Measurements from ENCODE around the gene GAN. TPM values are rescaled to one million over a fixed set of nuclear protein-coding genes. Genes with fewer than 3 reads are reported as not detected.

Gene GAN
- total and polyA plus RNA-seq, 2 of the 4 experiments (the other 2 are of a cell fraction): 1.1 to 5.7 TPM

DNA sequence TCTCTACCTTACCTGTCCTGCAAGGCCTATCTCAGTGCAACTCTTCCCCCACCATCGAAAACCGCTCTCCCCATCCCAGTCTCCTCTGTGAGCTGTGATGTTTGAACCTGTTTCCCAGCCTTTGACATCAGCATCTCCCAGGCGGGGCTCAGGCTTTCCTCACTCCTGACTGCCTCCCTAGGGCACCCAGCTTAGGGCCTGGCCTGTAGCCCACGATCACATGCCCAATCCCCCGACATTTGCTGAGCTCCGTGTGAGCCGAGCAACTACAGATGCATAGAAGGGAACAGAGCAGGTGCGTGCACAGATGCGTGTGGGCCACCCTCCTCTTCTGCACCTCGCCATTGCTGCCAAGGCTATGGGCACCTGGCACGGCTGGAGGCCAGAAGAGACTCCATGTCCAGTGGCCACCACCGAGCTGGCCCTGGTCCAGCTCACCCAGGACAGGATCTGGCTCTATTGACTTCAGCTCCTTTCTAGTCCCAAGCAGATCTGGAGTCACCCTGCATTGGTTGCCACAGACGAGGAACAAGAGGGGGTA is 94.3 kb downstream of the GAN start:
- Histone ChIP-seq H2AK5ac (ENCODE audit: low read depth, low read length) (no peak overlapping the region), H3K14ac (replicated peaks; ENCODE audit: low read depth, low read length) (no peak overlapping the region), H2AK9ac (replicated peaks; ENCODE audit: low read depth, low read length, poor library complexity) (no peak overlapping the region), H4K91ac (ENCODE audit: insufficient read depth, low read depth, low read length) (no peak overlapping the region), H4K8ac (ENCODE audit: low read depth in 2 of 2, low read length in 2 of 2) (no peak overlapping the region), H2BK15ac (ENCODE audit: low read depth, low read length) (no peak overlapping the region), H3K79me1 (ENCODE audit: low read depth in 1 of 2, low read length in 2 of 2) (no peaks in the 10 kb centered on the region), H3K27ac (ENCODE audit: insufficient read depth, low read length) (no peak overlapping the region), H4K20me1 (ENCODE audit: insufficient read depth, low read length) (no peaks in the 10 kb centered on the region), H3K4ac (ENCODE audit: low read depth, low read length) (no peak overlapping the region), H3K4me2 (ENCODE audit: low read depth, low read length) (no peak overlapping the region), H2BK5ac (ENCODE audit: low read depth, low read length, poor library complexity, severe bottlenecking) (no peak overlapping the region), H3K56ac (ENCODE audit: extremely low read depth, insufficient read depth, low read length) (no peak overlapping the region), H3K23ac (ENCODE audit: low read depth, low read length) (no peak overlapping the region), H3K9me1 (ENCODE audit: insufficient read depth, low read length) (peaks cover 3% of the 10 kb centered on the region), H3K27me3 (ENCODE audit: control insufficient read depth, insufficient read depth, low read length) (peaks cover 5% of the 10 kb centered on the region), H2AFZ (replicated peaks; ENCODE audit: low read length, poor library complexity) (peak overlapping the region; percentile 5), H2BK20ac (ENCODE audit: low read depth, low read length) (no peak overlapping the region), H2BK120ac (ENCODE audit: low read depth, low read length) (no peak overlapping the region), H3K36me3 (ENCODE audit: control insufficient read depth, insufficient read depth, low read length) (no peaks in the 10 kb centered on the region), H3K18ac (ENCODE audit: low read depth, low read length) (no peak overlapping the region), H3K9me3 (ENCODE audit: control insufficient read depth, insufficient read depth, low read length) (no peaks in the 10 kb centered on the region), H3K9ac (ENCODE audit: low read depth, low read length) (no peak overlapping the region), H4K5ac (ENCODE audit: low read depth, low read length) (no peak overlapping the region), H3K4me1 (ENCODE audit: control insufficient read depth, insufficient read depth, low read length) (peaks cover 5% of the 10 kb centered on the region), H3K4me3 (ENCODE audit: insufficient read depth, low read depth, low read length) (no peak overlapping the region)
- ChIA-PET POLR2A (ENCODE audit: unreplicated experiment) (no interaction called here), CTCF (interaction anchor here (0.6 kb wide), 1 partner anchor 177 kb away, joined by 5 read pairs; no protein-coding TSS in a partner anchor)
- WGBS, 2 experiments (ENCODE audit: extremely low coverage in 2 of 2, insufficient read length in 1 of 2): 88% methylated on average over 3 of the region's 13 CpGs; no CpG with 5 or more reads in 1 of the 2 experiments
- TF ChIP-seq RCOR1 (IDR thresholded peaks at IDR 0.05; ENCODE audit: insufficient replicate concordance, low read length): no peak
- TF ChIP-seq POLR2A (IDR thresholded peaks at IDR 0.05; ENCODE audit: low read depth, low read length): no peak
- no peak for TF ChIP-seq SMC3 (IDR thresholded peaks at IDR 0.05; ENCODE audit: low read depth, low read length)
- no peak for TF ChIP-seq FOS (IDR thresholded peaks at IDR 0.05; ENCODE audit: low read depth, low read length)
- TF ChIP-seq, protein P1, sequence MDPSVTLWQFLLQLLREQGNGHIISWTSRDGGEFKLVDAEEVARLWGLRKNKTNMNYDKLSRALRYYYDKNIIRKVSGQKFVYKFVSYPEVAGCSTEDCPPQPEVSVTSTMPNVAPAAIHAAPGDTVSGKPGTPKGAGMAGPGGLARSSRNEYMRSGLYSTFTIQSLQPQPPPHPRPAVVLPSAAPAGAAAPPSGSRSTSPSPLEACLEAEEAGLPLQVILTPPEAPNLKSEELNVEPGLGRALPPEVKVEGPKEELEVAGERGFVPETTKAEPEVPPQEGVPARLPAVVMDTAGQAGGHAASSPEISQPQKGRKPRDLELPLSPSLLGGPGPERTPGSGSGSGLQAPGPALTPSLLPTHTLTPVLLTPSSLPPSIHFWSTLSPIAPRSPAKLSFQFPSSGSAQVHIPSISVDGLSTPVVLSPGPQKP (IDR thresholded peaks at IDR 0.05; ENCODE audit: borderline replicate concordance, low read depth, low read length): no peak
- TF ChIP-seq BHLHE40 (IDR thresholded peaks at IDR 0.05; ENCODE audit: low read depth, low read length): no peak
- intact Hi-C loops (cut with micrococcal nuclease): loop anchor here (10.0 kb wide), 1 partner anchor 176 kb away; no protein-coding TSS in a partner anchor
- no TSS peak for BruUV-seq (replicated peaks)
- DNase-seq: no peak
- in situ Hi-C loops (cut with MboI; ENCODE audit: low sequenced_read_pairs): no loop called here
- ATAC-seq (ENCODE audit: low read depth): no peak
- dilution Hi-C loops (cut with HindIII; ENCODE audit: low sequenced_read_pairs, unreplicated experiment): no loop called here

Data from IMR-90 (cell line).